CD8-positive, alpha-beta memory T cell (primary cell): Measurements from ENCODE around the gene RNF17. TPM values are rescaled to one million over a fixed set of nuclear protein-coding genes. Genes with fewer than 3 reads are reported as not detected.

Experiments
- CTCF ChIA-PET: fragments of 350-600 bp; sonication (Branson Sonifier 250); formaldehyde crosslinking; loops from one replicate; lab custom pipeline; 2021; ENCODE audit warnings: antibody characterized with exemption; lab: Charles Lee
- POLR2A ChIA-PET: fragments of 350-600 bp; sonication (Branson Sonifier 250); formaldehyde crosslinking; loops from one replicate; lab custom pipeline; 2021; ENCODE audit warnings: antibody characterized with exemption; lab: Charles Lee
- DNase-seq, 5 donors: peaks; one replicate each; pipeline versions ENCODE4 v3.0.0 to v3.0.0-alpha.2; 2020 to 2022; ENCODE audit warnings: mixed read lengths in 1 of 5
- H3K27ac ChIP-seq: one replicate; pipeline ENCODE4 v1.7.0; 2013; ENCODE audit warnings: low read depth, mild to moderate bottlenecking, low read length, moderate library complexity
- H3K27me3 ChIP-seq: 2 replicates; pipeline ENCODE4 v1.7.0; 2013; ENCODE audit warnings: low read length, mild to moderate bottlenecking; ENCODE audit not compliant: insufficient read depth, poor library complexity, severe bottlenecking
- H3K36me3 ChIP-seq: 2 replicates; pipeline ENCODE4 v1.7.0; 2013; ENCODE audit warnings: mild to moderate bottlenecking, low read length, moderate library complexity; ENCODE audit not compliant: insufficient read depth
- H3K4me1 ChIP-seq: 2 replicates; pipeline ENCODE4 v1.7.0; 2013; ENCODE audit warnings: mild to moderate bottlenecking, low read length, moderate library complexity; ENCODE audit not compliant: insufficient read depth
- H3K4me3 ChIP-seq: 2 replicates; pipeline ENCODE4 v1.7.0; 2013; ENCODE audit warnings: mild to moderate bottlenecking, low read length
- H3K9me3 ChIP-seq: 2 replicates; pipeline ENCODE4 v1.7.0; 2013; ENCODE audit warnings: mild to moderate bottlenecking, low read length
- H3K27ac Mint-ChIP-seq, 8 donors: one replicate each; pipeline ENCODE4 v1.8.0; 2020 to 2021; ENCODE audit warnings: mixed read lengths in 8 of 8, mild to moderate bottlenecking in 6 of 8, inconsistent platforms in 3 of 8, moderate library complexity in 3 of 8
- H3K27me3 Mint-ChIP-seq, 2 donors: one replicate each; pipeline ENCODE4 v1.8.0; 2020 to 2021; ENCODE audit warnings: mixed read lengths in 2 of 2, mild to moderate bottlenecking in 1 of 2, moderate library complexity in 1 of 2
- H3K36me3 Mint-ChIP-seq, 3 donors: one replicate each; pipeline ENCODE4 v1.8.0; 2020 to 2021; ENCODE audit warnings: mixed read lengths in 3 of 3, inconsistent platforms in 1 of 3, mild to moderate bottlenecking in 1 of 3
- H3K4me1 Mint-ChIP-seq, 3 donors: one replicate each; pipeline ENCODE4 v1.8.0; 2020 to 2021; ENCODE audit warnings: mixed read lengths in 3 of 3, inconsistent platforms in 1 of 3, mild to moderate bottlenecking in 1 of 3
- H3K4me3 Mint-ChIP-seq, 7 donors: one replicate each; pipeline ENCODE4 v1.8.0; 2020 to 2021; ENCODE audit warnings: mixed read lengths in 7 of 7, mild to moderate bottlenecking in 6 of 7, moderate library complexity in 4 of 7, inconsistent platforms in 2 of 7
- H3K9me3 Mint-ChIP-seq, 5 donors: one replicate each; pipeline ENCODE4 v1.8.0; 2020 to 2022; ENCODE audit warnings: mixed read lengths in 5 of 5, mild to moderate bottlenecking in 3 of 5, moderate library complexity in 2 of 5, inconsistent platforms in 1 of 5
- polyA plus RNA-seq: library from polyadenylated mRNA; unstranded; fragments of 300-500 nt; fragmentation: Illumina TruSeq; gene quantifications from one replicate; pipeline ENCODE4 v1.2.3, GENCODE V29; 2021
- total RNA-seq, 2 experiments: library from RNA; stranded (reverse); gene quantifications; one replicate each; pipeline ENCODE4 v1.2.3, GENCODE V29; 2021

RNF17 gene
- total and polyA plus RNA-seq, 3 experiments from 2014 or later: not detected

DNA sequence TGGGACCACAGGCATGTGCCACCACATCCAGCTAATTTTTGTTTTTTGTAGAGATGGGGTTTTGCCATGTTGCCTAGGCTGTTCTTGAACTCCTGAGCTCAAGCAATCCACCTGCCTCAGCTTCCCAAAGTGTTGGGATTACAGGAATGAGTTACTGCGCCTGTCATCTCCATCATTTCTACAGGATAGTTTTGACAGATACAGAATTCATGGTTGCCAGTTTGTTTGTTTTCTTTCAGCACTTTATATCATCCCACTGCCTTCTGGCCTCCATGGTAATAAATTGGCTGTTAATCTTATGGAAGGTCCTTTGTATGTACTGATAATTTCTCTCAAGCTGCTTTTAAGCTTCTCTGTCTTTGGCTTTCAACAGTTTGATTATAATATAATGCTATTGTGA, 165.2 kb downstream of the RNF17 start:
- H3K27me3 Mint-ChIP-seq: peaks cover 28 to 36% of the 10 kb centered on the region in 2 donors
- Histone ChIP-seq H3K36me3 (no peaks in the 10 kb centered on the region), H3K27ac (no peak overlapping the region), H3K4me3 (no peak overlapping the region), H3K27me3 (peaks cover 2% of the 10 kb centered on the region), H3K4me1 (no peaks in the 10 kb centered on the region), H3K9me3 (no peaks in the 10 kb centered on the region)
- H3K9me3 Mint-ChIP-seq: peaks cover 0 to 4% (median 0%) of the 10 kb centered on the region in 5 donors
- POLR2A ChIA-PET: no interaction called here
- H3K27ac Mint-ChIP-seq: no peak overlapping the region
- no peak for DNase-seq
- H3K4me3 Mint-ChIP-seq: no peak overlapping the region
- CTCF ChIA-PET: no interaction called here
- no peaks in the 10 kb centered on the region for H3K36me3 Mint-ChIP-seq
- peaks cover 0 to 5% (median 2%) of the 10 kb centered on the region in 3 donors for H3K4me1 Mint-ChIP-seq

Other genes with a start within 250 kb of the RNF17 start
- 1 to 10 TPM; 4.9 to 6.1 TPM for gene ATP12A, start 83.8 kb upstream of the RNF17 start, total RNA-seq
- not detected for gene ATP12A, start 83.8 kb upstream of the RNF17 start, polyA plus RNA-seq